Adipocyte (in vitro differentiated cells): ENCODE results near the gene SLC3A2.
"Not testable (repeated sequence)": the region's sequence is repeated elsewhere in the genome, so short reads cannot be mapped to it uniquely, and the experiment has no call there.

Source experiments
- DNase-seq: peaks from one replicate; pipeline ENCODE4 v3.0.0-alpha.2; 2015; ENCODE audit warnings: low read depth
- H3K27me3 ChIP-seq: replicated peaks from 2 replicates; pipeline ENCODE4 v1.7.0; 2013; ENCODE audit warnings: mild to moderate bottlenecking, low read length, moderate library complexity; ENCODE audit not compliant: control insufficient read depth, insufficient read depth
- H3K36me3 ChIP-seq: 2 replicates; pipeline ENCODE4 v1.7.0; 2013; ENCODE audit warnings: low read length, mild to moderate bottlenecking, moderate library complexity; ENCODE audit not compliant: control insufficient read depth, insufficient read depth, severe bottlenecking
- H3K4me1 ChIP-seq: 2 replicates; pipeline ENCODE4 v1.7.0; 2013; ENCODE audit warnings: mild to moderate bottlenecking, low read length, moderate library complexity; ENCODE audit not compliant: control insufficient read depth, insufficient read depth
- H3K4me3 ChIP-seq: 2 replicates; pipeline ENCODE4 v1.7.0; 2013; ENCODE audit warnings: mild to moderate bottlenecking, low read length, moderate library complexity
- H3K9ac ChIP-seq: 2 replicates; pipeline ENCODE4 v1.7.0; 2013; ENCODE audit warnings: mild to moderate bottlenecking, low read length, moderate library complexity
- H3K9me3 ChIP-seq: 2 replicates; pipeline ENCODE4 v1.7.0; 2013; ENCODE audit warnings: mild to moderate bottlenecking, low read length, moderate library complexity; ENCODE audit not compliant: control insufficient read depth

Gene SLC3A2

GRCh38 chr11:62854013-62854824, 26.5 kb upstream of the SLC3A2 start:
- DNase-seq: no peak
- Histone ChIP-seq H3K36me3 (peaks cover 37% of the 10 kb centered on the region), H3K4me3 (peak overlapping the region; percentile 95), H3K9ac (peak overlapping the region; percentile 90), H3K4me1 (peaks cover 27% of the 10 kb centered on the region), H3K27me3 (no peaks in the 10 kb centered on the region), H3K9me3 (no peaks in the 10 kb centered on the region)

GRCh38 chr11:62854825-62855570, 25.7 kb upstream of the SLC3A2 start:
- H3K9ac ChIP-seq: peak overlapping the region; percentile 90
- no peaks in the 10 kb centered on the region for H3K9me3 ChIP-seq
- DNase-seq: peak; percentile 49
- H3K27me3 ChIP-seq: no peaks in the 10 kb centered on the region
- H3K4me1 ChIP-seq: peaks cover 27% of the 10 kb centered on the region
- H3K4me3 ChIP-seq: peak overlapping the region; percentile 95
- peaks cover 37% of the 10 kb centered on the region for H3K36me3 ChIP-seq

DNA sequence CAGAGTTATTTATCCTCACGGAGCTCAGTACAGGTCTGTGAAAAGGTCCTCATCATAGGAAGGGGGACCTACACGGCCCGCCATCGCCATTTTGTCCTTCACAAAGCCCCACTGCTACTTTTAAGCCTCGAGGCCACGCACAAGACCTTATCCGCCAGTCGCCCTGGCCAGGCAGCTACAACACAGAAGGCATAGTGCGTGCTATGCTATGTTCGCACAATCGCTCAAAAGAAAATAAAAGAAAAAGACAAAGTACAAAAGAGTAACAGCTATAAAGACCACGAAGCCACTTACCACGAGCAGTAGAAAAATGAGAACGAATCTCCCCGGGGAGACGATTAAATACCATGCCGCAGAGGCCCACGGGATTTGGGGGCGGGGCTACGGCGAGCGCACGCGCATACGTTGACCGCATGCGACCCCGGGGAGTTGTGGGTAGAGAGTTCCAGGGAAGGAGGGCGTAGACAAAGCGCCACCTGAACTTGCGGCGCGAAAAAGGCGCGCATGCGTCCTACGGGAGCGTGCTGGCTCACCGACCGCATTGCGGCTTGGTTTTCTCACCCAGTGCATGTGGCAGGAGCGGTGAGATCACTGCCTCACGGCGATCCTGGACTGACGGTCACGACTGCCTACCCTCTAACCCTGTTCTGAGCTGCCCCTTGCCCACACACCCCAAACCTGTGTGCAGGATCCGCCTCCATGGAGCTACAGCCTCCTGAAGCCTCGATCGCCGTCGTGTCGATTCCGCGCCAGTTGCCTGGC, 24.9 kb upstream of the SLC3A2 start:
- DNase-seq: peak; percentile 98
- Histone ChIP-seq H3K9me3 (no peaks in the 10 kb centered on the region), H3K27me3 (no peaks in the 10 kb centered on the region), H3K36me3 (peaks cover 37% of the 10 kb centered on the region), H3K9ac (peak overlapping the region; percentile 90), H3K4me1 (peaks cover 27% of the 10 kb centered on the region), H3K4me3 (peak overlapping the region; percentile 95)

DNA sequence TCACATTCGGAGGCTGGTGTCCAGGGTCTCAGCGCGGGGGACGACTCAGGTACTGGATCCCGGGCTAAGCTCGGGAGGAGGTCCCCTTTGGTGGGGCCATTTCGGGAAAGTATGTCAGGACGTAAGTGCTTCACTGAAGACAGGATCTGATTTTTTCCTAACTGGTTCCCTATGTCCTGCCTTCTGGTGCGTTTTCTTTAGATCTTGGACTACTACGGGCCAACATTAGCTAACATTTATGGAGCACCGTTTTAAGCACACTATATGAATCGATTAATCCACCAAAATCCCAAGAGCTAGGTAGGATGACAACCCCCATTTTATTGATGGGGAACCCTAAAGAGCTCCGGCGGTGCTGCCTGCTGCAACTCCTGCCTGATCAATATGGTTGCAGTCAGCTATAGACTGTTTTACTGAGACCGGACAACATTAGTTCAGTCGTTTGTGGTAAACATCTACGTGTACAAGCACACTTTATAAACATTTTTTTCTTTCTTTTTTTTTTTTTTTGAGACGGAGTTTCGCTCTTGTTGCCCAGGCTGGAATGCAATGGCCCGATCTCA, 24.3 kb upstream of the SLC3A2 start:
- H3K27me3 ChIP-seq: no peaks in the 10 kb centered on the region
- peak overlapping the region; percentile 95 for H3K4me3 ChIP-seq
- no peak for DNase-seq
- H3K9ac ChIP-seq: peak overlapping the region; percentile 90
- H3K36me3 ChIP-seq: peaks cover 35% of the 10 kb centered on the region
- H3K4me1 ChIP-seq: peaks cover 30% of the 10 kb centered on the region
- H3K9me3 ChIP-seq: no peaks in the 10 kb centered on the region

DNA sequence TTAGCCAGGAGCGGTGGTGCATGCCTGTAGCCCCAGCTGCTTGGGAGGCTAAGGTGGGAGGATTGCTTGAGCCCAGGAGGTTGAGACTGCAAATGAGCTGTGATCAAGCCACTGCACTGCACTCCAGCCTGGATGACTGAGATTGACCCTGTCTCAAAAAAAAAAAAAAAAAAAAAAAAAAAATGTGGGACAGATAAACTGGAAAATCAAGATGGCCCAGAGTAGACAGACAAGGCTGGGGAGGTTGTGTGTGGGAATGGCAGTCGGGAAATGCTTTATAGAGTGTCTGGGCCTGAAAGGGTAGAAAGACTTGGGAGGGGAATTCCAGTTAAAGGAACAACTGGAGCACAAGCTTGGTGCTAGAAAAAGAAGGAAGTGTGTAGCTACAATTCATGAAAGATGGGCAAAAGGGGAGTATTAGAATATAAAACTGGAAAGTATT, 23.1 kb upstream of the SLC3A2 start:
- no peak overlapping the region for H3K9ac ChIP-seq
- DNase-seq: no peak
- H3K36me3 ChIP-seq: peaks cover 24% of the 10 kb centered on the region
- H3K9me3 ChIP-seq: no peaks in the 10 kb centered on the region
- H3K4me1 ChIP-seq: peaks cover 30% of the 10 kb centered on the region
- no peaks in the 10 kb centered on the region for H3K27me3 ChIP-seq
- no peak overlapping the region for H3K4me3 ChIP-seq

DNA sequence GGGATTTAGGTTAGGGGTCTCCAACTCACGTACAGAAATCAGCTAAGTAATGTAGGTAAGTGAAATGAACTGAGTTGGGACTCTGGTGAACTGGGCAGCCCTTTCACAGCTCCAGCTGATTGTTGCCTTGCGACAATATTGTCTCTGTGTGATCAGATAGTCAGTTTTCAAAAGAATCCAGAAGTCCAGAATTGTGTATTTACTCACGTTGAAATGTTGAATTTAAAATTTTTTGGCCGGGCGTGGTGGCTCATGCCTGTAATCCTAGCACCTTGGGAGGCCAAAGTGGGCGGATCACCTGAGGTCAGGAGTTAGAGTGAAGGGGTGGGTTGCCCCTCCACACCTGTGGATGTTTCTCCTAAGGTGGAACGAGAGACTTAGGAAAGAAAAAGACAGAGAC, 22.5 kb upstream of the SLC3A2 start:
- DNase-seq: no peak
- H3K36me3 ChIP-seq: peaks cover 18% of the 10 kb centered on the region
- no peaks in the 10 kb centered on the region for H3K27me3 ChIP-seq
- no peaks in the 10 kb centered on the region for H3K9me3 ChIP-seq
- H3K4me3 ChIP-seq: no peak overlapping the region
- H3K9ac ChIP-seq: no peak overlapping the region
- H3K4me1 ChIP-seq: peaks cover 24% of the 10 kb centered on the region

DNA sequence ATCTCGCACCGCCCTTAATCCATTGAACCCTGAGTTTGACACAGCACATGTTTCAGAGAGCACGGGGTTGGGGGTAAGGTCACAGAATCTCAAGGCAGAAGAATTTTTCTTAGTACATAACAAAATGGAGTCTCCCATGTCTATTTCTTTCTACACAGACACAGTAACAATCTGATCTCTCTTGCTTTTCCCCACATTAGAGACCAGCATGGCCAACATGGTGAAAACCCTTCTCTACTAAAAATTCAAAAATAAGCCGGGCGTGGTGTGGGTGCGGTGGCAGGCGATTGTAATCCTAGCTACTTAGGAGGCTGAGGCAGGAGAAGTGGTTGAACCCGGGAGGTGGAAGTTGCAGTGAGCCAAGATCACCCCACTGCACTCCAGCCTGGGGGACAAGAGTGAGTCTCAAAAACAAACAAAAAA, 21.4 kb upstream of the SLC3A2 start:
- H3K27me3 ChIP-seq, H3K4me3 ChIP-seq, H3K36me3 ChIP-seq, H3K9ac ChIP-seq, H3K9me3 ChIP-seq, DNase-seq: not testable (repeated sequence)
- peaks cover 21% of the 10 kb centered on the region for H3K4me1 ChIP-seq

GRCh38 chr11:62860835-62861563, 19.7 kb upstream of the SLC3A2 start:
- Histone ChIP-seq H3K4me1 (peaks cover 16% of the 10 kb centered on the region), H3K36me3 (no peaks in the 10 kb centered on the region), H3K27me3 (no peaks in the 10 kb centered on the region), H3K4me3 (no peak overlapping the region), H3K9ac (peak overlapping the region; percentile 38), H3K9me3 (no peaks in the 10 kb centered on the region)
- DNase-seq: no peak

- peaks cover 10% of the 10 kb centered on the region for H3K4me1 ChIP-seq
- not testable (repeated sequence) for DNase-seq, H3K9ac ChIP-seq, H3K36me3 ChIP-seq, H3K27me3 ChIP-seq, H3K9me3 ChIP-seq, H3K4me3 ChIP-seq
Measured at GRCh38 chr11:62861564-62862192, 19.0 kb upstream of the SLC3A2 start.

DNA sequence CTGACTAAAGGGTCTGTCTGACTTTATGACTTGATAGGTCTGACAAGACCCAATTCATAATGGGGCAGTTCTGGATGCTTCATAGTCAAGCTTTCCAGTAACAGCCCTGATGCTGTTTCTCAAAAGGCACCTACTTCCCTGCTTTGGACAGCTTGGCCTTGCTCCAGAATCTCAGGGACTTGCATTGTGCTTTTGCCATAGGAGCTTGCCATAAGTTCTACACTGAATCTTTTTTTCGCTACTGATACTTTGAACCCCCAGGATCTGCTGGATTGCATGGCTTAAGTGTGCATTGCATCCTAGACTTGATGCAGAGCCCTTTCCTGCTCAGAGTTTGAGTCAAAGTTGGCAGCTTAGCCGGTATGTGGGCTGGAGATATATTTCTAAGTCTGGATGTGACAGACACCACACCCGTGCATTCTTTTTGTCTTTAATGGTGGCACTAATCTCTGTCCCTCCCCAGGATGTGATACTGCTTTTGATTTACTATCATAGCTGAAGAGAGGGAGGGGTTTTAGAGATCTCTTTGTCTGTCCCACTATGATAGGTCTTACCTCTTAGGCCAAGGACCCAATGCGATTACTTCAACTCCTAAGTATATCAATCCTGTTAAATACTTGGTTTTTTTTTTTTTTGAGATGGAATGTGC, 16.9 kb upstream of the SLC3A2 start:
- Histone ChIP-seq H3K36me3 (no peaks in the 10 kb centered on the region), H3K9ac (peak overlapping the region; percentile 32), H3K4me3 (no peak overlapping the region), H3K27me3 (no peaks in the 10 kb centered on the region), H3K9me3 (no peaks in the 10 kb centered on the region), H3K4me1 (peaks cover 10% of the 10 kb centered on the region)
- DNase-seq: no peak
